ENCODE results near the gene SFI1.

The SFI1 gene

GRCh38 chr22:31626427-31627150 lies 130.3 kb downstream of the SFI1 start:
- TF ChIP-seq CTCF (IDR thresholded peaks at IDR 0.05; ENCODE audit: low read depth, low read length, missing control alignments) = no peak
- DNase-seq = no peak
- H3K27ac ChIP-seq = no peak overlapping the region
- H3K4me3 ChIP-seq (ENCODE audit: low read depth, low read length) = no peak overlapping the region
- H3K27me3 ChIP-seq (replicated peaks) = no peaks in the 10 kb centered on the region
- H3K36me3 ChIP-seq (replicated peaks) = peaks cover 26% of the 10 kb centered on the region
- in situ Hi-C loops (cut with HindIII; ENCODE audit: low pct_ligation_motif_present, low sequenced_read_pairs) = no loop called here

- no peak overlapping the region for H3K27ac ChIP-seq
- no peaks in the 10 kb centered on the region for H3K27me3 ChIP-seq (replicated peaks)
- DNase-seq = no peak
- in situ Hi-C loops (cut with HindIII; ENCODE audit: low pct_ligation_motif_present, low sequenced_read_pairs) = no loop called here
- TF ChIP-seq CTCF (IDR thresholded peaks at IDR 0.05; ENCODE audit: low read depth, low read length, missing control alignments) = no peak
- H3K36me3 ChIP-seq (replicated peaks) = peaks cover 23% of the 10 kb centered on the region
- no peak overlapping the region for H3K4me3 ChIP-seq (ENCODE audit: low read depth, low read length)
These were observed 130.9 kb downstream of the SFI1 start for GRCh38 chr22:31627223-31627731.

GRCh38 chr22:31628362-31628761 lies 132.0 kb downstream of the SFI1 start:
- Histone ChIP-seq H3K36me3 (replicated peaks) (peaks cover 20% of the 10 kb centered on the region), H3K27me3 (replicated peaks) (no peaks in the 10 kb centered on the region), H3K4me3 (ENCODE audit: low read depth, low read length) (no peak overlapping the region), H3K27ac (no peak overlapping the region)
- in situ Hi-C loops (cut with HindIII; ENCODE audit: low pct_ligation_motif_present, low sequenced_read_pairs) = no loop called here
- TF ChIP-seq CTCF (IDR thresholded peaks at IDR 0.05; ENCODE audit: low read depth, low read length, missing control alignments) = no peak
- DNase-seq = no peak

GRCh38 chr22:31628969-31629708 lies 132.8 kb downstream of the SFI1 start:
- Histone ChIP-seq H3K36me3 (replicated peaks) (peaks cover 12% of the 10 kb centered on the region), H3K27me3 (replicated peaks) (no peaks in the 10 kb centered on the region), H3K27ac (no peak overlapping the region), H3K4me3 (ENCODE audit: low read depth, low read length) (peak overlapping the region; percentile 85)
- in situ Hi-C loops (cut with HindIII; ENCODE audit: low pct_ligation_motif_present, low sequenced_read_pairs) = no loop called here
- DNase-seq = no peak
- TF ChIP-seq CTCF (IDR thresholded peaks at IDR 0.05; ENCODE audit: low read depth, low read length, missing control alignments) = no peak

GRCh38 chr22:31629741-31630184 lies 133.4 kb downstream of the SFI1 start:
- TF ChIP-seq CTCF (IDR thresholded peaks at IDR 0.05; ENCODE audit: low read depth, low read length, missing control alignments) = no peak
- peak overlapping the region; percentile 86 for H3K27ac ChIP-seq
- no peaks in the 10 kb centered on the region for H3K27me3 ChIP-seq (replicated peaks)
- peaks cover 12% of the 10 kb centered on the region for H3K36me3 ChIP-seq (replicated peaks)
- peak overlapping the region; percentile 85 for H3K4me3 ChIP-seq (ENCODE audit: low read depth, low read length)
- no peak for DNase-seq
- in situ Hi-C loops (cut with HindIII; ENCODE audit: low pct_ligation_motif_present, low sequenced_read_pairs) = no loop called here
